ENCODE data around the gene ACTL7B.

Gene ACTL7B

GRCh38 chr9:108867829-108868228 is 12.0 kb upstream of the ACTL7B start:
- no peak for TF ChIP-seq CTCF (IDR thresholded peaks at IDR 0.05; ENCODE audit: low read length, missing control alignments)
- no peak overlapping the region for H3K4me3 ChIP-seq (replicated peaks; ENCODE audit: low read depth, low read length)
- DNase-seq (ENCODE audit: low read depth) = no peak

- TF ChIP-seq CTCF (IDR thresholded peaks at IDR 0.05; ENCODE audit: low read length, missing control alignments) = no peak
- no peak overlapping the region for H3K4me3 ChIP-seq (replicated peaks; ENCODE audit: low read depth, low read length)
- DNase-seq (ENCODE audit: low read depth) = no peak
Measured at GRCh38 chr9:108867116-108867515, 11.3 kb upstream of the ACTL7B start.

- DNase-seq (ENCODE audit: low read depth) = no peak
- no peak for TF ChIP-seq CTCF (IDR thresholded peaks at IDR 0.05; ENCODE audit: low read length, missing control alignments)
- no peak overlapping the region for H3K4me3 ChIP-seq (replicated peaks; ENCODE audit: low read depth, low read length)
Measured at GRCh38 chr9:108866001-108866420, 10.2 kb upstream of the ACTL7B start.

GRCh38 chr9:108865037-108865436 is 9.3 kb upstream of the ACTL7B start:
- no peak overlapping the region for H3K4me3 ChIP-seq (replicated peaks; ENCODE audit: low read depth, low read length)
- no peak for TF ChIP-seq CTCF (IDR thresholded peaks at IDR 0.05; ENCODE audit: low read length, missing control alignments)
- no peak for DNase-seq (ENCODE audit: low read depth)

GRCh38 chr9:108864446-108864845 is 8.7 kb upstream of the ACTL7B start:
- TF ChIP-seq CTCF (IDR thresholded peaks at IDR 0.05; ENCODE audit: low read length, missing control alignments) = peak; percentile 10
- DNase-seq (ENCODE audit: low read depth) = no peak
- H3K4me3 ChIP-seq (replicated peaks; ENCODE audit: low read depth, low read length) = no peak overlapping the region

GRCh38 chr9:108863891-108864290 is 8.1 kb upstream of the ACTL7B start:
- no peak for DNase-seq (ENCODE audit: low read depth)
- no peak overlapping the region for H3K4me3 ChIP-seq (replicated peaks; ENCODE audit: low read depth, low read length)
- no peak for TF ChIP-seq CTCF (IDR thresholded peaks at IDR 0.05; ENCODE audit: low read length, missing control alignments)

- TF ChIP-seq CTCF (IDR thresholded peaks at IDR 0.05; ENCODE audit: low read length, missing control alignments) = no peak
- DNase-seq (ENCODE audit: low read depth) = no peak
Measured at GRCh38 chr9:108861997-108862396, 6.2 kb upstream of the ACTL7B start, which contains the start of gene ACTL7A. TSS of gene ACTL7A (plus strand) at chr9:108862266. CDS start at chr9:108862323, 57 bp downstream.

More at GRCh38 chr9:108861997-108862396, 6.2 kb upstream of the ACTL7B start, which contains the start of gene ACTL7A:
- no peak within 1 kb of the TSS for H3K4me3 ChIP-seq (replicated peaks; ENCODE audit: low read depth, low read length)

All from fibroblast of pulmonary artery (primary cell).